Gastroesophageal sphincter (tissue), 3 donors: Measurements from ENCODE around the gene PAFAH2.

Experiments used
- CTCF ChIP-seq, 4 experiments: fragments of 200-600 bp in 2 of 4; fragments of 450-650 bp in 2 of 4; sonication (generic) in 1 of 4; IDR thresholded peaks; one replicate each; pipeline ENCODE4 v1.5.1; 2017 to 2019; ENCODE audit warnings: antibody characterized with exemption in 4 of 4, mild to moderate bottlenecking in 2 of 4, moderate library complexity in 2 of 4
- EP300 ChIP-seq: sonication (generic); formaldehyde crosslinking; IDR thresholded peaks from one replicate; pipeline ENCODE4 v1.6.1; 2017; ENCODE audit warnings: antibody characterized with exemption, mild to moderate bottlenecking
- POLR2A ChIP-seq, 2 donors: fragments of 450-650 bp; IDR thresholded peaks; one replicate each; pipeline ENCODE4 v1.6.1; 2017; ENCODE audit warnings: antibody characterized with exemption in 2 of 2, mild to moderate bottlenecking in 2 of 2, moderate library complexity in 1 of 2
- POLR2AphosphoS5 ChIP-seq: sonication (generic); formaldehyde crosslinking; IDR thresholded peaks from one replicate; pipeline ENCODE4 v1.6.1; 2017; ENCODE audit warnings: antibody characterized with exemption

- TF ChIP-seq EP300 (no peak), CTCF (IDR thresholded peaks at IDR 0.05) (no peak), POLR2A (IDR thresholded peaks at IDR 0.05) (no peak), POLR2AphosphoS5 (no peak)
Observed at GRCh38 chr1:25914074-25914995, 83.5 kb downstream of the PAFAH2 start.
